OCI-LY3 (cell line): ENCODE results near the gene CACNA2D3.

Experiments
- CTCF ChIP-seq: fragments of 200-600, 300-600 bp; sonication (generic); IDR thresholded peaks from 2 replicates; pipeline ENCODE4 v1.5.1; 2014; ENCODE audit warnings: antibody characterized with exemption, low read length, low read depth
- EZH2phosphoT487 ChIP-seq: fragments of 200-600 bp; shearing (Covaris generic); IDR thresholded peaks from 2 replicates; pipeline ENCODE4 v1.6.1; 2018; ENCODE audit warnings: antibody characterized with exemption, mixed run types, low read depth

GRCh38 chr3:54347933-54348332 is 225.6 kb downstream of the CACNA2D3 start:
- TF ChIP-seq CTCF = no peak
- TF ChIP-seq EZH2phosphoT487 = no peak
